22Rv1 (cell line): ENCODE data around the gene FOXP4.

Experiments
- H3K27ac ChIP-seq: fragments of 450-650 bp; 2 replicates; pipeline ENCODE4 v1.5.1; 2017
- ZFX ChIP-seq: fragments of 450-650 bp; IDR thresholded peaks from 2 replicates; pipeline ENCODE4 v1.6.1; 2017; ENCODE audit warnings: antibody characterized with exemption, borderline replicate concordance
- TF ChIP-seq, protein P1 (sequence below): fragments of 450-650 bp; IDR thresholded peaks from 2 replicates; pipeline ENCODE4 v1.5.1; 2017; ENCODE audit warnings: mild to moderate bottlenecking

Gene FOXP4

DNA sequence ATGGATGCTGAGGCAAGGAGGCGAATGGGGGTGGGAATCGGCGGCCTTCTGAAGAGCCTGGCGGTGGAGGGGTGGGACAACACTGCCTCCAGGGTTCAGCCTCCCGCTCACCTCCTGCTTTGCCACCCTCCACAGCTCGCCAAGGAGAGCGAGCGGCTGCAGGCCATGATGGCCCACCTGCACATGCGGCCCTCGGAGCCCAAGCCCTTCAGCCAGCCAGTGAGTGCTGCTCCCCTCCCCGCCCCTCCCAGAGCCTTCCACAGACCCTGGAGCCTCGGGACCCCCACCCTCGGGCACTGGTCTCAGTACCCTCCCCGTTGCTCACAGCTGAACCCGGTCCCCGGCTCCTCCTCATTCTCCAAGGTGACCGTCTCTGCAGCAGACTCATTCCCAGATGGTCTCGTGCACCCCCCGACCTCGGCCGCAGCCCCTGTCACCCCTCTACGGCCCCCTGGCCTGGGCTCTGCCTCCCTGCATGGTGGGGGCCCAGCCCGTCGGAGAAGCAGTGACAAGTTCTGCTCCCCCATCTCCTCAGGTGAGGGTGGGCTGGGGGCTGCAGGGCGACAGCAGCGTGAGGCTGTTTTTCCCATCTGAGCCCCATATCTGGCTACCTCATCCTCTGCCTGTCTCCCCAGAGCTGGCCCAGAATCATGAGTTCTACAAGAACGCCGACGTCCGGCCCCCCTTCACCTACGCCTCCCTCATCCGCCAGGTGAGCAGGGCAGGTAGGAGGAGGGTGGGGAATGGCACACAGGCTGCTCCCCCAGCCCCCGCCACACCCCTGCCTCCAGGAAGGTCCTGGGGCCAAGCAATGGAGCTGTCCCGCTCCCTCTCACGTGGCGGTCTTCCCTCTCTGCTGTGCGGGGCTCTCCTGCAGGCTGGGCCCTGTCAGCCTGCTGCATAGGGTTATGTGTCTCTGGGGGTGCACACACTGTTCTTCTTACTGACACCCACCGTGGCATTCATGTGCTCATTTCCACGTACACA lies 43.7 kb downstream of the FOXP4 start:
- no peak for TF ChIP-seq ZFX
- TF ChIP-seq, protein P1, sequence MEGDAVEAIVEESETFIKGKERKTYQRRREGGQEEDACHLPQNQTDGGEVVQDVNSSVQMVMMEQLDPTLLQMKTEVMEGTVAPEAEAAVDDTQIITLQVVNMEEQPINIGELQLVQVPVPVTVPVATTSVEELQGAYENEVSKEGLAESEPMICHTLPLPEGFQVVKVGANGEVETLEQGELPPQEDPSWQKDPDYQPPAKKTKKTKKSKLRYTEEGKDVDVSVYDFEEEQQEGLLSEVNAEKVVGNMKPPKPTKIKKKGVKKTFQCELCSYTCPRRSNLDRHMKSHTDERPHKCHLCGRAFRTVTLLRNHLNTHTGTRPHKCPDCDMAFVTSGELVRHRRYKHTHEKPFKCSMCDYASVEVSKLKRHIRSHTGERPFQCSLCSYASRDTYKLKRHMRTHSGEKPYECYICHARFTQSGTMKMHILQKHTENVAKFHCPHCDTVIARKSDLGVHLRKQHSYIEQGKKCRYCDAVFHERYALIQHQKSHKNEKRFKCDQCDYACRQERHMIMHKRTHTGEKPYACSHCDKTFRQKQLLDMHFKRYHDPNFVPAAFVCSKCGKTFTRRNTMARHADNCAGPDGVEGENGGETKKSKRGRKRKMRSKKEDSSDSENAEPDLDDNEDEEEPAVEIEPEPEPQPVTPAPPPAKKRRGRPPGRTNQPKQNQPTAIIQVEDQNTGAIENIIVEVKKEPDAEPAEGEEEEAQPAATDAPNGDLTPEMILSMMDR: no peak
- no peak overlapping the region for H3K27ac ChIP-seq

DNA sequence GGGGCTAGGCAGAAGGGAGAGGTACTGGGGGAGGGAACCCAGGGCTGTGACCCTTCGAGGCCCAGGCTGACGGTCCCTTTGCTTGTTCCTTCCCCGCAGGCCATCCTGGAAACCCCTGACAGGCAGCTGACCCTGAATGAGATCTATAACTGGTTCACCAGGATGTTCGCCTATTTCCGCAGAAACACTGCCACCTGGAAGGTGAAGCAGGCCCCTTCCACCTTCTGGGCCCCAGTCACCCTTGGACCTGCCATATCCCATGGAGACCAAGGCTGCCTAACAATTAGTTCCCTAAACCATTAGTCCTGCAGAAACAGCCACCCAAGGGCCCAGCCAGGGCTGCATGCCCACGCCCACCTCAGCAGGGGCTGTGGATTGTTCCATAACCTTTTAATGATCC lies 44.9 kb downstream of the FOXP4 start:
- TF ChIP-seq, protein P1: no peak
- no peak overlapping the region for H3K27ac ChIP-seq

DNA sequence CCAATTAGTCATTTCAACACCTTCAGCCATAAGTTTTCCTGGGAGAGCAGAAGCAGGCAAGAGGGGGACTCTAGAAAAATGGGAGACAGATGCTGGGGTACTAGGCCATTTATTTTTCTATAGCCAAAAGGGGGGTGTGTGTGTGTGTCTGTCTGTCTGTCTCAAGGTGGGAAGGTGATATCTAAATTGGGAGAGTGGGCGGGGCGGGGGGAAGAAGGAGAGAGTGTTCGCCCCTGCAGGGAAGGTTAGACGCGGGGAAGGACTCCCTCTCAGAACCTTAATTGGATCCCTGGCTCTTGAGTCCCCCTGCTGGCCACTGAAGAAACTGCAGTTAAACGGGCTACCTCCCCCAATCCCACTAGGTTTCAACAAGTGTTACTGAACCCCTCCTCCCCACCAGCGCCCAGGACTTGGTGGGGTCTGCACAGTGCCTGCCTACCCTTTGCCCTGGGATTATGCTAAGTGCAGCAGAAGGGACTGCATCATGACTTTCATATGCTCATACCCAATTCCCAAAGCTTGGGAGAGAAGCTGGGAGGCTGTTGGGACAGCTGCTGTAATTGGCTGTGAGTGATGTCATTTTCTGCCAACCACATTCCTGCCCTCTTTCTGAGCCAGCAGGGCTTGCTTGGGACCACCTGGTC lies 45.8 kb downstream of the FOXP4 start:
- TF ChIP-seq, protein P1: peak; percentile 90
- TF ChIP-seq ZFX: no peak

DNA sequence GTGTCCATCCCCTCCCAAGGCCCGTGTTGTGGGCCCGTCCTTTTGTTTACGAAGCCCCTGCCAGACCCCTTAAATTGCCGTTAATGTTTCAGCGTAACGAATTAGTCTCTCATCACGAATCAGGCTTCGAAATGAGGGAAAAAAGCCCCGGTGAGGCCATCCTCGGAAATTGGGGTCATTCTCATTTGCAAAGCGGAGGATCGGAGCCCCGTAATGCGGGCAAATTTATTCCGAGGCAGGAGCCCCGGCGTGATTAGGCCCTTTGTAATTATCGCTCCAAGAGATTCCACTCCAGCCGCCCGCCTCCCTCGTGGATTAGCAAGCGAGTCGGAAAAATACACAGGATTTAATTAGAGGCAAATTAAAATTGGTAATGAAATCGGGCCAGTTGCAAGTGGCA lies 47.2 kb downstream of the FOXP4 start:
- H3K27ac ChIP-seq: no peak overlapping the region
- no peak for TF ChIP-seq ZFX
- TF ChIP-seq, protein P1: no peak

More for the DNA sequence above, 45.8 kb downstream of the FOXP4 start:
- H3K27ac ChIP-seq: no peak overlapping the region

DNA sequence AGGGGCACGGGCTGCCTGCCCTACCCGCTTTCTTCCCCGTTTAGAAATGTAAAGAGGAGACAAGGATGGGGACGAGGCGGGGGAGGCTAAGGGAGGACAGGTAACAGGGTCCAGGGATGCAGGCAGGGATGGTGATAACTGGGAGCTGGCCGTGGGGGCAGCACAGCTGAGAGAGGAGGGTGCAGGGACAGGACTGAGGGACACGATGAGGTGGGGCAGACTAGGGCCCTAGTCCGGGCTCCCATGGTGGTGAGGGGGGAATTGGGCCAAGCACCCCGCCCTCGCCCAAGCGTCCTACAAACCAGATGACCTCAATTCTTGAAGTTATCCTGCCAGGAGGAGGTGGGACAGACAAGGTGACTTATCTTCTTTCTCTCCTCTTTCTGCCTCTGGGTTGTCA lies 47.7 kb downstream of the FOXP4 start:
- TF ChIP-seq, protein P1: no peak
- no peak for TF ChIP-seq ZFX
- H3K27ac ChIP-seq: no peak overlapping the region

DNA sequence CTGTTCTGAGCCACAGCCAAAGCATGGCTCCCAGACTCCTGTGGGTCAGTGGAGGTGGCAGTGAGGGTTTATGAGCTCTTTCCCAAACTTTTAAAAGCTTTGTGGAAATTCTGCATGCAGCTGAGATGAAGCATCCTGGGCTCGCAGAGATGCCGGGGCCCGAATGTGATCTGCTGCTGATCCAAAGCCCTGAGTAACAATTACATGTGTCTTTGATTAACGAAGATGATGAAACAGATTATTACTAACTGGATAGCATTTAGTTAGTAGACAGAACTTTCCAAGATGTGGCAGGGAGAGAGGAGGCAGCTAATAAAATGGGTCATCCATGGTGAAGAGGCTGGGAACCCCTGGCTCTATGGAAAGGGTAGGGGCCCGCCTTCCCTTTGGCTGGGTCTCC lies 48.1 kb downstream of the FOXP4 start:
- TF ChIP-seq ZFX: no peak
- TF ChIP-seq, protein P1: no peak
- H3K27ac ChIP-seq: no peak overlapping the region

DNA sequence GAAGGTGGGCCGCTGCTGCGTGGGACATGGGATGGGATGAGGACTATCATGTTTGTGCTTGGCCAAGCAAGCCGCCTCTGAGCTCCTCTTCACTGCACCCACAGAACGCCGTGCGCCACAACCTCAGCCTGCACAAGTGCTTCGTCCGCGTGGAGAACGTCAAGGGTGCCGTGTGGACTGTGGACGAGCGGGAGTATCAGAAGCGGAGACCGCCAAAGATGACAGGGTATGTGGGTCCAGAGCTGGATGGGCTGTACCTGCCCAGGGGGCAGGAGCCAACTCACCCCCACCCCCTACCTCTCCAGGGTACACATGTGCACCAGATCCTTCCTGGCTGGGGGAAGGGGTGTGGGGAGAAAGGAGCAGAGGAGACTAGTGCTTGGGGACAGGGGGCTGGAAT lies 48.6 kb downstream of the FOXP4 start:
- TF ChIP-seq, protein P1: no peak
- TF ChIP-seq ZFX: no peak
- no peak overlapping the region for H3K27ac ChIP-seq
